Measurements from ENCODE around the gene MYH16.
"Not testable (repeated sequence)": the region's sequence is repeated elsewhere in the genome, so short reads cannot be mapped to it uniquely, and the experiment has no call there.

MYH16 gene

GRCh38 chr7:99326408-99326782 lies 53.8 kb downstream of the MYH16 start:
- in situ Hi-C loops (cut with MboI; ENCODE audit: low pct_unique_long_range_greater_than_20kb, low sequenced_read_pairs): no loop called here
- DNase-seq: no peak

- in situ Hi-C loops (cut with MboI; ENCODE audit: low pct_unique_long_range_greater_than_20kb, low sequenced_read_pairs): not testable (repeated sequence)
- DNase-seq: peak; percentile 84
Observed at GRCh38 chr7:99330314-99330961, 57.8 kb downstream of the MYH16 start.

GRCh38 chr7:99331002-99331401 lies 58.4 kb downstream of the MYH16 start:
- in situ Hi-C loops (cut with MboI; ENCODE audit: low pct_unique_long_range_greater_than_20kb, low sequenced_read_pairs): no loop called here

GRCh38 chr7:99339595-99339994 lies 67.0 kb downstream of the MYH16 start:
- in situ Hi-C loops (cut with MboI; ENCODE audit: low pct_unique_long_range_greater_than_20kb, low sequenced_read_pairs): no loop called here
- no peak for DNase-seq

More at GRCh38 chr7:99331002-99331401, 58.4 kb downstream of the MYH16 start:
- DNase-seq: no peak

GRCh38 chr7:99340659-99341058 lies 68.0 kb downstream of the MYH16 start:
- in situ Hi-C loops (cut with MboI; ENCODE audit: low pct_unique_long_range_greater_than_20kb, low sequenced_read_pairs): no loop called here
- DNase-seq: no peak

- in situ Hi-C loops (cut with MboI; ENCODE audit: low pct_unique_long_range_greater_than_20kb, low sequenced_read_pairs): no loop called here
- DNase-seq: no peak
Observed at GRCh38 chr7:99344061-99344647, 71.5 kb downstream of the MYH16 start.

- DNase-seq; in situ Hi-C loops (cut with MboI; ENCODE audit: low pct_unique_long_range_greater_than_20kb, low sequenced_read_pairs): not testable (repeated sequence)
Observed at GRCh38 chr7:99350641-99351040, 78.0 kb downstream of the MYH16 start.

- DNase-seq: no peak
- in situ Hi-C loops (cut with MboI; ENCODE audit: low pct_unique_long_range_greater_than_20kb, low sequenced_read_pairs): no loop called here
Observed at GRCh38 chr7:99352247-99352646, 79.6 kb downstream of the MYH16 start.

- no peak for DNase-seq
- in situ Hi-C loops (cut with MboI; ENCODE audit: low pct_unique_long_range_greater_than_20kb, low sequenced_read_pairs): no loop called here
Observed at GRCh38 chr7:99355098-99355497, 82.5 kb downstream of the MYH16 start.

- in situ Hi-C loops (cut with MboI; ENCODE audit: low pct_unique_long_range_greater_than_20kb, low sequenced_read_pairs): no loop called here
- DNase-seq: no peak
Observed at GRCh38 chr7:99357701-99358490, 85.3 kb downstream of the MYH16 start.

- in situ Hi-C loops (cut with MboI; ENCODE audit: low pct_unique_long_range_greater_than_20kb, low sequenced_read_pairs); DNase-seq: not testable (repeated sequence)
Observed at GRCh38 chr7:99358521-99358920, 85.9 kb downstream of the MYH16 start.

- DNase-seq: no peak
- in situ Hi-C loops (cut with MboI; ENCODE audit: low pct_unique_long_range_greater_than_20kb, low sequenced_read_pairs): no loop called here
Observed at GRCh38 chr7:99359465-99360154, 87.0 kb downstream of the MYH16 start.

Measured in KBM-7 (cell line).